Mononuclear cell (primary cell): Measurements from ENCODE around the gene ZNF644. TPM values are rescaled to one million over a fixed set of nuclear protein-coding genes. Genes with fewer than 3 reads are reported as not detected.
"Not testable (repeated sequence)": the region's sequence is repeated elsewhere in the genome, so short reads cannot be mapped to it uniquely, and the experiment has no call there.

ENCODE experiments used
- H3K27me3 ChIP-seq: 2 replicates; pipeline ENCODE4 v1.6.0; 2011; ENCODE audit warnings: low read length, control low read depth; ENCODE audit not compliant: insufficient read depth
- H3K4me1 ChIP-seq: 2 replicates; pipeline ENCODE4 v1.5.1; 2011; ENCODE audit warnings: mild to moderate bottlenecking, low read length, control low read depth; ENCODE audit not compliant: insufficient read depth
- H3K4me3 ChIP-seq: 2 replicates; pipeline ENCODE4 v1.5.1; 2011; ENCODE audit warnings: mild to moderate bottlenecking, low read length, moderate library complexity
- H3K9me3 ChIP-seq: 2 replicates; pipeline ENCODE4 v1.5.1; 2011; ENCODE audit warnings: low read depth, mild to moderate bottlenecking, control low read depth, low read length
- total RNA-seq: library from RNA; depleted of rRNA; stranded (reverse); fragments of >200 nt; gene quantifications from one replicate; pipeline ENCODE4 v1.2.3, GENCODE V29; 2012

The ZNF644 gene
- total RNA-seq, 1 donor: 260 TPM

DNA sequence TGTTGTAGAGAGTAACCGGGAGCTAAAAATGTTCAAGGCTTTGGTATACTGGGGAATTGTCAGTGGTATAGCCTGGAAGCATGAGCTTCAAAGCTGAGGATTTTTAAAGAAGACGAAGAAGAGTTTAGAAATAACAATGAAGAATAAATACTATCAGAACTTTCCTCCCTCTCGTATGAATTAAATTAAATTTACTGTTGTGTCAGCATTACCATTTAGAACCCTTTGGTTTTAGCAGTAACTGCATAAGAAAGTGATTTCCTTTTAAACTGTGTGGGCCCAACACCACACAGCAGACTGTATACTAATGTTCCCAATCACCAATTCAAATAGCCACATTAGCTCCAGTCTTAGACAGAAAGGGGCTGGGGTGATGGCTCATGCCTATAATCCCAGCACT, 122.6 kb downstream of the ZNF644 start:
- Histone ChIP-seq H3K27me3 (no peaks in the 10 kb centered on the region), H3K4me1 (no peaks in the 10 kb centered on the region), H3K9me3 (no peaks in the 10 kb centered on the region), H3K4me3 (no peak overlapping the region)

DNA sequence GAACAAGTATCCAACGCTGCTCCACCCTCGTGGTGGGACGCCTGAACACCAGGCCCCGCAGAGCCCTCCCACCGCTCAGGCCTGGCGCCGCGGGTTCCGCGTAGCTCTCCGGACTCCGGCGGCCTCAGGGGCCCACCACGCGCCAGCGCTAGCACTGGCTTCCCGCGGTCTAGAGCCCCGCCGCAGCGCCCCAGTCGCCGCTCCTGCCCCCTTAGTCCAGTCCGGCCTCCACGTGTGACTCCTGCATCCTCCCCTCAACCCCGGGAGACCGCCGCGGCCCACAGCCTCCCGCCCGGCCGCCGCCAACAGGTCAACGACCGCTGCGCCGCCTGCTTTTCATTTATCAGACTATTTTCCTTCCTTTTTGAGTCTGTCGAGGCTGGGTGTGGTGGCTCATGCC, 128.2 kb downstream of the ZNF644 start:
- not testable (repeated sequence) for H3K27me3 ChIP-seq, H3K4me1 ChIP-seq, H3K4me3 ChIP-seq, H3K9me3 ChIP-seq

GRCh38 chr1:90892884-90893283, 129.0 kb downstream of the ZNF644 start:
- not testable (repeated sequence) for H3K4me3 ChIP-seq, H3K9me3 ChIP-seq, H3K4me1 ChIP-seq, H3K27me3 ChIP-seq

DNA sequence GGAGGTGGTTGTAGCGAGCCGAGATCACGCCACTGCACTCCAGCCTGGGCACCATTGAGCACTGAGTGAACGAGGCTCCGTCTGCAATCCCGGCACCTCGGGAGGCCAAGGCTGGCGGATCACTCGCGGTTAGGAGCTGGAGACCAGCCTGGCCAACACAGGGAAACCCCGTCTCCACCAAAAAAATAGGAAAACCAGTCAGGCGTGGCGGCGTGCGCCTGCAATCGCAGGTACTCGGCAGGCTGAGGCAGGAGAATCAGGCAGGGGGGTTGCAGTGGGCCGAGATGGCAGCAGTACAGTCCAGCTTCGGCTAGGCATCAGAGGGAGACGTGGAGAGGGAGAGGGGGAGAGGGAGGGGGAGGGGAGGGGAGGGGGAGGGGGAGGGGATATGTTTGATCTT, 129.6 kb downstream of the ZNF644 start:
- not testable (repeated sequence) for H3K9me3 ChIP-seq, H3K27me3 ChIP-seq, H3K4me3 ChIP-seq, H3K4me1 ChIP-seq

- H3K4me1 ChIP-seq: not testable (repeated sequence)
Observed at GRCh38 chr1:90891756-90892155, 130.1 kb downstream of the ZNF644 start.

GRCh38 chr1:90882221-90882620, 139.6 kb downstream of the ZNF644 start:
- Histone ChIP-seq H3K4me3 (no peak overlapping the region), H3K9me3 (peaks cover 35% of the 10 kb centered on the region), H3K27me3 (peaks cover 3% of the 10 kb centered on the region), H3K4me1 (no peaks in the 10 kb centered on the region)

More at GRCh38 chr1:90891756-90892155, 130.1 kb downstream of the ZNF644 start:
- not testable (repeated sequence) for H3K9me3 ChIP-seq, H3K27me3 ChIP-seq, H3K4me3 ChIP-seq

DNA sequence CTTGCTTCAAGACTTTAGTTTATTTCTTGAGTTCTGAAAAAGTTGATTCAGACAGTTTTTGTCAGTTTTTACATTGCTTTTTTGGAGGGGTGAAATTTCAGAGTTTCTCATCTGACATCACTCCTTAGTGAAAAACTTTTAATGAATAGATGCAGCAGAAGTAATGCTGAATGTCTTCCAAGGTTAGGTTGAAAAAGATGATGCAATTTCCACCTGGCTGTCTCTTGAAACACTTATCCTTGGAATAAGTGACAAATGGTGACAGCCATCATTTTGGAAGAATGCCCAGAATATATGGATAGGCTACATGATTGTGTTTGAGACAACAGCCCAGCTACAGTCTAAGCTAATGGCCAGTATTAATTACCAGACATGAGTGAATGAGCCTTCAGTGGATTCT, 140.8 kb downstream of the ZNF644 start:
- Histone ChIP-seq H3K4me3 (no peak overlapping the region), H3K4me1 (no peaks in the 10 kb centered on the region), H3K27me3 (peaks cover 3% of the 10 kb centered on the region), H3K9me3 (peaks cover 38% of the 10 kb centered on the region)

DNA sequence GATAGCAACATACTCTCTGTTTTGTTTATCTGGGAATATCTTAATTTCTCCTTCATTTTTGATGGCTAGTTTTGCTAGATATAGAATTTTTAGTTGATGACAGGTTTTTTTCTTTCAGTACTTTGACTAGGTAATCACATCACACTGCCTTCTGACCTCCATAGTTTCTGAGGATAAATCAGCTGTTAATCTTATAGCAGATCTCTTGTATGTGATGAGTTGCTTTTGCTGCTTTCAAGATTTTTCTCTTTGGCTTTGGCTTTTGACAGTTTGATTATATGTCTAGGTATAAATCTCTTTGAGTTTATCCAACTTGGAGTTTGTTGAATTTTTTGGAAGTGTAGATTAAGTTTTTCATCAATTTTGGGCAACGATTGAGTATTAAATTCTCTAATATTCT, 142.6 kb downstream of the ZNF644 start:
- H3K4me3 ChIP-seq: no peak overlapping the region
- H3K9me3 ChIP-seq: peaks cover 38% of the 10 kb centered on the region
- H3K27me3 ChIP-seq: peaks cover 3% of the 10 kb centered on the region
- no peaks in the 10 kb centered on the region for H3K4me1 ChIP-seq

DNA sequence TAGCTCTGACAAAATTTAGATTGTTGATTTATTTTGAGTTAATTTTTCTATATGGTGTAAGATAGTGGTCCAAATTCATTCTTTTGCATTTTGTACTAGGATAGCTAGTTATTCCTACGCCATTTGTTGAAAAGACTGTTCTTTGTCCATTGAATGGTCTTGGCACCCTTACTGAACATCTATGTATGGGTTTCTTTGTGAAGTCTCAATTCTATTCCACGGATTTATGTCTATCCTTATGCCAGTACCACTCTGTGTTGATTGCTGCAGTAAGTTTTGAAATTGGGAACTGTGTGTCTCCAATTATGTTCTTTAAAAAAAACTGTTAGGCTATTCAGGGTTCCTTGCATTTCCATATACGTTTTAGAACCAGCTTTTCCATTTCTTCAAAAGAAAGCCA, 145.7 kb downstream of the ZNF644 start:
- Histone ChIP-seq H3K4me1 (no peaks in the 10 kb centered on the region), H3K9me3 (peaks cover 35% of the 10 kb centered on the region), H3K27me3 (peaks cover 3% of the 10 kb centered on the region), H3K4me3 (no peak overlapping the region)
